Measurements from ENCODE around the gene GYPC. TPM values are rescaled to one million over a fixed set of nuclear protein-coding genes. Genes with fewer than 3 reads are reported as not detected.

The GYPC gene
- total and polyA plus RNA-seq, 8 donors = 31.3 to 119 (median 46.7) TPM

DNA sequence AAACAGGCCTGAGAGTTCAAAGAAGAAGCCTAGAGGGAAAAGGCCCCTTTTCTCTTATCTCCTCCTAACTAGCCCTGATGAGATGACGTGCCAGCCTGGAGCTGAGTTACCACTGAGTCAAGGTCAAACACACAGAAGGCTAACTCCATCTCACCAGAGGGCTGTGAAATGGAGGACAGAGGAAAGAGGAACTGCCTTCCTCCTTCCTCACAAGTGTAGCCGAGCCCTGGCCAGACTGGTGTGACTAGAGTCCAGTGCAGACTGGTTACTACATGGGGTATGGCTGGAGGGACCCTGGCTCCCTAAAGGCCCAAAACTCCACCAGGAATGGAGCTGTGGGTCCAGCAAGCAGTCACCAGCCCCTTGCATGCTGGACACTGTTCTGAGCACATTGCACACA, 35.7 kb upstream of the GYPC start:
- Histone ChIP-seq H3K27me3 (no peaks in the 10 kb centered on the region), H3K9me3 (peaks cover 0 to 9% (median 3%) of the 10 kb centered on the region in 4 donors), H3K4me3 (no peak overlapping the region), H3K27ac (no peak overlapping the region), H3K4me1 (no peaks in the 10 kb centered on the region), H3K36me3 (no peaks in the 10 kb centered on the region)
- intact Hi-C loops (cut with DNase I; ENCODE audit: low total_unique reads) = no loop called here
- 48 to 82% (median 75%) methylated on average over 1 to 2 of the region's 2 CpGs for WGBS, 5 donors
- TF ChIP-seq POLR2AphosphoS5 (IDR thresholded peaks at IDR 0.05) = no peak
- TF ChIP-seq, protein P1, sequence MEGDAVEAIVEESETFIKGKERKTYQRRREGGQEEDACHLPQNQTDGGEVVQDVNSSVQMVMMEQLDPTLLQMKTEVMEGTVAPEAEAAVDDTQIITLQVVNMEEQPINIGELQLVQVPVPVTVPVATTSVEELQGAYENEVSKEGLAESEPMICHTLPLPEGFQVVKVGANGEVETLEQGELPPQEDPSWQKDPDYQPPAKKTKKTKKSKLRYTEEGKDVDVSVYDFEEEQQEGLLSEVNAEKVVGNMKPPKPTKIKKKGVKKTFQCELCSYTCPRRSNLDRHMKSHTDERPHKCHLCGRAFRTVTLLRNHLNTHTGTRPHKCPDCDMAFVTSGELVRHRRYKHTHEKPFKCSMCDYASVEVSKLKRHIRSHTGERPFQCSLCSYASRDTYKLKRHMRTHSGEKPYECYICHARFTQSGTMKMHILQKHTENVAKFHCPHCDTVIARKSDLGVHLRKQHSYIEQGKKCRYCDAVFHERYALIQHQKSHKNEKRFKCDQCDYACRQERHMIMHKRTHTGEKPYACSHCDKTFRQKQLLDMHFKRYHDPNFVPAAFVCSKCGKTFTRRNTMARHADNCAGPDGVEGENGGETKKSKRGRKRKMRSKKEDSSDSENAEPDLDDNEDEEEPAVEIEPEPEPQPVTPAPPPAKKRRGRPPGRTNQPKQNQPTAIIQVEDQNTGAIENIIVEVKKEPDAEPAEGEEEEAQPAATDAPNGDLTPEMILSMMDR (IDR thresholded peaks at IDR 0.05) = no peak
- no peak for TF ChIP-seq EP300 (IDR thresholded peaks at IDR 0.05)
- no peak for TF ChIP-seq POLR2A (IDR thresholded peaks at IDR 0.05)
- DNase-seq = no peak

DNA sequence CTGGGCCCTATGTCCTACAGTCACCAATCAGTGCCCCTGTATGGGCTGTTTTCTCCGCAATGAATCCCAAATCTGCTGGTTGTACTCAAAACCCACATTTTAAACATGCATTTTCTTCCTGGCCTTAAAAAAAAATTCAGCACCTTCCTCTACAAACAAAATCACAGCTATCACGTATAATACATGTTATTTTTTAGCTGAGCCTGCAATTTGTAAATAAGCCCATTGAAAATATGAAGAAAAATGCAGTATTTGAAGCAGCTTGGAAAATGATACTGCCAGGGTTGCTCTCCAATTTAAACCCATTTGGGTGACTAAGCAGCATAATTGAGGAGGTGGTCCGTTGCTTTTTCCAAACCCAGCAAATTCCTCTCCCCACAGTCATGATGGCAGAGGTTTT, 33.0 kb upstream of the GYPC start:
- no peaks in the 10 kb centered on the region for H3K36me3 ChIP-seq
- no peaks in the 10 kb centered on the region for H3K4me1 ChIP-seq
- no peak for DNase-seq
- peaks cover 0 to 9% (median 3%) of the 10 kb centered on the region in 4 donors for H3K9me3 ChIP-seq
- no peaks in the 10 kb centered on the region for H3K27me3 ChIP-seq
- H3K4me3 ChIP-seq = no peak overlapping the region
- no peak overlapping the region for H3K27ac ChIP-seq
- TF ChIP-seq POLR2AphosphoS5 (IDR thresholded peaks at IDR 0.05) = no peak
- TF ChIP-seq EP300 (IDR thresholded peaks at IDR 0.05) = no peak
- TF ChIP-seq, protein P1 (IDR thresholded peaks at IDR 0.05) = no peak
- no peak for TF ChIP-seq POLR2A (IDR thresholded peaks at IDR 0.05)
- WGBS, 5 donors = 63 to 80% (median 70%) methylated on average over 3 of the region's 3 CpGs
- intact Hi-C loops (cut with DNase I; ENCODE audit: low total_unique reads) = no loop called here

DNA sequence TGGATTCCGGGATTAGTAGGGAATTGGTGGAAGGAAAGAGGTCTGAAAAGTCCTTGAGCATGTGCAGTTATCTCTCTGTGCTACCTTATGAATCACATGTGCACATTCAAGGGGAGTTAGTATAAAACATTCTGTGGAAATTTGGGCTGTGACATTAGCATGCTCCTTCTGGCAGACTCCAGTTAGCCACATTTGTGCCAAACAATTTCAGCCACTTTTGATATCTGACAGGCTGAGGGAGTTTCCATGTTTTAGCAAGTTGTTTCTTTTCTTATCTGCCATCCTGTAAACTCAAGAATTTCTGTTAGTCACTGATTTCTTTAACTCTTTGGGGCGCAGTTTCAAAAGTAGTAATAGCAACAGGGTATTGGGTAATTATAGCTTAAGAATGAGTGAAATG, 28.3 kb upstream of the GYPC start:
- no peaks in the 10 kb centered on the region for H3K4me1 ChIP-seq
- intact Hi-C loops (cut with DNase I; ENCODE audit: low total_unique reads) = no loop called here
- H3K36me3 ChIP-seq = no peaks in the 10 kb centered on the region
- H3K27me3 ChIP-seq = no peaks in the 10 kb centered on the region
- TF ChIP-seq EP300 (IDR thresholded peaks at IDR 0.05) (no peak), POLR2AphosphoS5 (IDR thresholded peaks at IDR 0.05) (no peak), POLR2A (IDR thresholded peaks at IDR 0.05) (no peak)
- TF ChIP-seq, protein P1 (IDR thresholded peaks at IDR 0.05) = no peak
- 68 to 79% (median 74%) methylated on average over 2 of the region's 2 CpGs for WGBS, 5 donors
- H3K27ac ChIP-seq = no peak overlapping the region
- H3K4me3 ChIP-seq = no peak overlapping the region
- no peaks in the 10 kb centered on the region for H3K9me3 ChIP-seq
- peak in 1 of 2 donors; percentile 21 for DNase-seq

DNA sequence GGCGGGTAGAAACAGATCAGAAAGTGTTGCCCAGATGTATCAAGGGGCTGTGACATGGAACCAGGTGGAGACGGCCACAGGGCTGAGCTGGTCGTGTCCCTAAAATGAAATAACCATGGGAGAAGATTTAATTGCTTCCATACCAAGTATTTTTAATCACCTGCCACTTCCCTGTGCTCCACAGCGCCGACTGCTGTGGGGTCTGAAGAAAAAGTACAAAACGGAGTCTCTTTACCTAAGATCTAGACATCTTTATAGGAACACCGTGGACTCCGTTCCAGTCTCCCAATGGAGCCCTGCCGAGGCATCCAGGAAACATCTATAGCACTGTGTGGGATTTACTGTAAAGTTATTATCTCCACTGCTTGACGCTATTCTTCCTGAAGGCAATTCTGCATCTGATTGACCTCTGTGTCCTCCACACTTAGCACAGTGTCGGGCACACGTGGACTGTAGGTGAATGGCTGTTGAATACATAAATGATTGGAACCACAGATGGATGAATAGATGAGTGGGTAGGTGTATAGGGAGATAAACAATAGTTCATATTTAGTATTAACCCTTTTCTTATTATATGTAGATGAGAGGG, 21.6 kb upstream of the GYPC start:
- DNase-seq = peak in 1 of 2 donors; percentile 45
- WGBS, 5 donors = 36 to 49% (median 41%) methylated on average over 12 of the region's 12 CpGs

More for the DNA sequence above, 21.6 kb upstream of the GYPC start:
- Histone ChIP-seq H3K4me3 (no peak overlapping the region), H3K36me3 (no peaks in the 10 kb centered on the region), H3K9me3 (no peaks in the 10 kb centered on the region), H3K4me1 (no peaks in the 10 kb centered on the region), H3K27me3 (no peaks in the 10 kb centered on the region), H3K27ac (no peak overlapping the region)
- TF ChIP-seq POLR2AphosphoS5 (IDR thresholded peaks at IDR 0.05) (no peak), POLR2A (IDR thresholded peaks at IDR 0.05) (no peak), EP300 (IDR thresholded peaks at IDR 0.05) (no peak)
- TF ChIP-seq, protein P1 (IDR thresholded peaks at IDR 0.05) = peak in 1 of 7 experiments; percentile 18
- intact Hi-C loops (cut with DNase I; ENCODE audit: low total_unique reads) = no loop called here
